ENCODE data around the gene PLEKHM3.

DNA sequence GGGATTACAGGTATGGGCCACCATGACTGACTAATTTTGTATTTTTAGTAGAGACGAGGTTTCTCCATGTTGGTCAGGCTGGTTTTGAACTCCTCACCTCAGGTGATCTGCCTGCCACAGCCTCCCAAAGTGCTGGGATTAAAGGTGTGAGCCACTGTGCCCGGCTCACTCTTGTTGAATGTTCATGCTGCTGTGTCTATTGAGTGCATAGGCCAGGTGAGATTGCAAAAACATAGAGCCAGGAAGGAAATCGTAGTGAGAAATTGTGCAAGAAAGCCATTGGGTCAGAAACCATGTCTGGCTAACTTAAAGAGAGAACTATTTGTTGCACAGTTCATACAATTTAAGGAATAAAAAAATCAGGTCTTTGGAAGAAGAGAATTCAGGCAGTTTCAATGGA, 210.1 kb downstream of the PLEKHM3 start:
- TF ChIP-seq, protein P1, sequence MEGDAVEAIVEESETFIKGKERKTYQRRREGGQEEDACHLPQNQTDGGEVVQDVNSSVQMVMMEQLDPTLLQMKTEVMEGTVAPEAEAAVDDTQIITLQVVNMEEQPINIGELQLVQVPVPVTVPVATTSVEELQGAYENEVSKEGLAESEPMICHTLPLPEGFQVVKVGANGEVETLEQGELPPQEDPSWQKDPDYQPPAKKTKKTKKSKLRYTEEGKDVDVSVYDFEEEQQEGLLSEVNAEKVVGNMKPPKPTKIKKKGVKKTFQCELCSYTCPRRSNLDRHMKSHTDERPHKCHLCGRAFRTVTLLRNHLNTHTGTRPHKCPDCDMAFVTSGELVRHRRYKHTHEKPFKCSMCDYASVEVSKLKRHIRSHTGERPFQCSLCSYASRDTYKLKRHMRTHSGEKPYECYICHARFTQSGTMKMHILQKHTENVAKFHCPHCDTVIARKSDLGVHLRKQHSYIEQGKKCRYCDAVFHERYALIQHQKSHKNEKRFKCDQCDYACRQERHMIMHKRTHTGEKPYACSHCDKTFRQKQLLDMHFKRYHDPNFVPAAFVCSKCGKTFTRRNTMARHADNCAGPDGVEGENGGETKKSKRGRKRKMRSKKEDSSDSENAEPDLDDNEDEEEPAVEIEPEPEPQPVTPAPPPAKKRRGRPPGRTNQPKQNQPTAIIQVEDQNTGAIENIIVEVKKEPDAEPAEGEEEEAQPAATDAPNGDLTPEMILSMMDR (IDR thresholded peaks at IDR 0.05), result no peak
- TF ChIP-seq POLR2AphosphoS5 (IDR thresholded peaks at IDR 0.05; ENCODE audit: low read depth, low read length), result no peak
- TF ChIP-seq, protein P2, sequence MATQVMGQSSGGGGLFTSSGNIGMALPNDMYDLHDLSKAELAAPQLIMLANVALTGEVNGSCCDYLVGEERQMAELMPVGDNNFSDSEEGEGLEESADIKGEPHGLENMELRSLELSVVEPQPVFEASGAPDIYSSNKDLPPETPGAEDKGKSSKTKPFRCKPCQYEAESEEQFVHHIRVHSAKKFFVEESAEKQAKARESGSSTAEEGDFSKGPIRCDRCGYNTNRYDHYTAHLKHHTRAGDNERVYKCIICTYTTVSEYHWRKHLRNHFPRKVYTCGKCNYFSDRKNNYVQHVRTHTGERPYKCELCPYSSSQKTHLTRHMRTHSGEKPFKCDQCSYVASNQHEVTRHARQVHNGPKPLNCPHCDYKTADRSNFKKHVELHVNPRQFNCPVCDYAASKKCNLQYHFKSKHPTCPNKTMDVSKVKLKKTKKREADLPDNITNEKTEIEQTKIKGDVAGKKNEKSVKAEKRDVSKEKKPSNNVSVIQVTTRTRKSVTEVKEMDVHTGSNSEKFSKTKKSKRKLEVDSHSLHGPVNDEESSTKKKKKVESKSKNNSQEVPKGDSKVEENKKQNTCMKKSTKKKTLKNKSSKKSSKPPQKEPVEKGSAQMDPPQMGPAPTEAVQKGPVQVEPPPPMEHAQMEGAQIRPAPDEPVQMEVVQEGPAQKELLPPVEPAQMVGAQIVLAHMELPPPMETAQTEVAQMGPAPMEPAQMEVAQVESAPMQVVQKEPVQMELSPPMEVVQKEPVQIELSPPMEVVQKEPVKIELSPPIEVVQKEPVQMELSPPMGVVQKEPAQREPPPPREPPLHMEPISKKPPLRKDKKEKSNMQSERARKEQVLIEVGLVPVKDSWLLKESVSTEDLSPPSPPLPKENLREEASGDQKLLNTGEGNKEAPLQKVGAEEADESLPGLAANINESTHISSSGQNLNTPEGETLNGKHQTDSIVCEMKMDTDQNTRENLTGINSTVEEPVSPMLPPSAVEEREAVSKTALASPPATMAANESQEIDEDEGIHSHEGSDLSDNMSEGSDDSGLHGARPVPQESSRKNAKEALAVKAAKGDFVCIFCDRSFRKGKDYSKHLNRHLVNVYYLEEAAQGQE (IDR thresholded peaks at IDR 0.05; ENCODE audit: insufficient read depth in 1 of 2, low read depth in 2 of 2, low read length in 1 of 2), result no peak
- no peak for TF ChIP-seq TCF7L2 (IDR thresholded peaks at IDR 0.05; ENCODE audit: low read depth, low read length)
- no peak for TF ChIP-seq SIN3A (IDR thresholded peaks at IDR 0.05; ENCODE audit: borderline replicate concordance, insufficient read depth, low read depth, low read length)

Data from Panc1 (cell line).